Psoas muscle (tissue), 8 donors: ENCODE data around the gene CPLX4. TPM values are rescaled to one million over a fixed set of nuclear protein-coding genes. Genes with fewer than 3 reads are reported as not detected.

Experiments used
- ATAC-seq, 4 donors: fragments of 200-7000 bp; cut with Tn5 transposase; one replicate each; pipeline ENCODE4 v1.9.1; 2020; ENCODE audit warnings: moderate library complexity in 3 of 4, mild to moderate bottlenecking in 2 of 4
- DNase-seq, 2 donors: peaks; one replicate each; pipeline ENCODE4 v3.0.0-alpha.2; 2020
- H3K27ac ChIP-seq: fragments of 200-600 bp; one replicate; pipeline ENCODE4 v1.8.0; 2022
- H3K27me3 ChIP-seq, 3 donors: fragments of 200-600 bp in 1 of 3; one replicate each; pipeline versions ENCODE4 v1.6.1 to v1.8.0; 2013 to 2022; ENCODE audit warnings: low read length in 2 of 3, mild to moderate bottlenecking in 2 of 3, moderate library complexity in 1 of 3; ENCODE audit not compliant: insufficient read depth in 3 of 3
- H3K36me3 ChIP-seq, 2 donors: fragments of 200-600 bp in 1 of 2; one replicate each; pipeline versions ENCODE4 v1.6.1 to v1.8.0; 2013 to 2022; ENCODE audit warnings: low read depth in 1 of 2, mild to moderate bottlenecking in 1 of 2, moderate library complexity in 1 of 2; ENCODE audit not compliant: insufficient read depth in 1 of 2
- H3K4me1 ChIP-seq: fragments of 200-600 bp; one replicate; pipeline ENCODE4 v1.8.0; 2022
- H3K4me3 ChIP-seq: fragments of 200-600 bp; one replicate; pipeline ENCODE4 v1.8.0; 2022; ENCODE audit warnings: mild to moderate bottlenecking
- H3K9me3 ChIP-seq: fragments of 200-600 bp; one replicate; pipeline ENCODE4 v1.8.0; 2022
- WGBS, 3 donors: extraction: QIAGEN DNeasy Blood & Tissue Kit; methylation state at CpG; one replicate each; pipeline versions ENCODE4 v1.1.6 to v1.1.7; 2013; 5-methylcytosine and 5-hydroxymethylcytosine counted together
- intact Hi-C, 2 donors: fragments of 100-400 bp; cut with DNase I; formaldehyde crosslinking; loops; one replicate each; pipeline versions ENCODE4 v1.11.0 to v1.14.2; 2022
- polyA plus RNA-seq, 3 donors: library from polyadenylated mRNA; stranded (reverse); fragments of 200-250 nt; gene quantifications; one replicate each; pipeline ENCODE4 v1.2.3, GENCODE V29; 2013
- total RNA-seq, 4 donors: library from RNA; stranded (reverse); fragmentation: NEBNext Ultra II Directional in 2 of 4; extraction: Animal tissue kit (Norgen Biotek cat#: 25700) in 2 of 4; gene quantifications; one replicate each; pipeline versions ENCODE4 v1.2.1 to v1.2.4, GENCODE V29; 2021 to 2023
- TF ChIP-seq, protein P1 (sequence below): fragments of 200-600 bp; IDR thresholded peaks from one replicate; pipeline ENCODE4 v1.8.0; 2022; ENCODE audit warnings: antibody characterized with exemption
- donor health status: healthy with polysubstance abuse.
- donor health status: DM: no; HTN: no; CAD: no; lungs with moderate emphysema.
- donor health status: Bipolar disorder and iron deficiency.
- donor health status: healthy.
- donor health status: DM: yes; HTN: yes; CAD: no.
- donor health status: DM: no; HTN: no; CAD: no.
- donor health status: DM: no; HTN: no; CAD: no.
- donor health status: DM: yes; HTN: yes; CAD: no.

CPLX4 gene
- total and polyA plus RNA-seq, 7 donors, result not detected

DNA sequence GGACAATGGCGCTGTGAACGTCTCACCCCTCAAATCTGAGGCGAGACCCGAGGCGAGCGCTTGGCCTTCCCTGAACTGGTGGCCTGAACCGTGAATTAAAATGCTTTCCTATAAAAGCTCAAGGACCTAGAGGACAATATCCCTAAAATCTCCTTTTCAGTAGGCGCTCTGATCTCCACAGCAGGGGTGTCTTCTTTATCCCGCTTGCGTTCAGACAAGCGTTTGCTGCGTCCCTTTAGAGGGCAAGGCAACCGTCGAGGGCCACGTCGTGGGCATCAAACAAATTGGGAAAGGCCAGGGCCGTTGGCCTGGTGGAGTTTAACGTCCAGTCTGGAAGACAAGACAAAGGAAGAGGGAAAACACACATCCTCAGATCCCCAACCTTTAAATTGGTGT is 43.9 kb downstream of the CPLX4 start:
- peaks cover 0 to 94% (median 46%) of the 10 kb centered on the region in 3 donors for H3K27me3 ChIP-seq
- no peaks in the 10 kb centered on the region for H3K9me3 ChIP-seq
- peaks cover 5% of the 10 kb centered on the region for H3K4me1 ChIP-seq
- no peak overlapping the region for H3K27ac ChIP-seq
- H3K36me3 ChIP-seq, result no peaks in the 10 kb centered on the region
- TF ChIP-seq, protein P1, sequence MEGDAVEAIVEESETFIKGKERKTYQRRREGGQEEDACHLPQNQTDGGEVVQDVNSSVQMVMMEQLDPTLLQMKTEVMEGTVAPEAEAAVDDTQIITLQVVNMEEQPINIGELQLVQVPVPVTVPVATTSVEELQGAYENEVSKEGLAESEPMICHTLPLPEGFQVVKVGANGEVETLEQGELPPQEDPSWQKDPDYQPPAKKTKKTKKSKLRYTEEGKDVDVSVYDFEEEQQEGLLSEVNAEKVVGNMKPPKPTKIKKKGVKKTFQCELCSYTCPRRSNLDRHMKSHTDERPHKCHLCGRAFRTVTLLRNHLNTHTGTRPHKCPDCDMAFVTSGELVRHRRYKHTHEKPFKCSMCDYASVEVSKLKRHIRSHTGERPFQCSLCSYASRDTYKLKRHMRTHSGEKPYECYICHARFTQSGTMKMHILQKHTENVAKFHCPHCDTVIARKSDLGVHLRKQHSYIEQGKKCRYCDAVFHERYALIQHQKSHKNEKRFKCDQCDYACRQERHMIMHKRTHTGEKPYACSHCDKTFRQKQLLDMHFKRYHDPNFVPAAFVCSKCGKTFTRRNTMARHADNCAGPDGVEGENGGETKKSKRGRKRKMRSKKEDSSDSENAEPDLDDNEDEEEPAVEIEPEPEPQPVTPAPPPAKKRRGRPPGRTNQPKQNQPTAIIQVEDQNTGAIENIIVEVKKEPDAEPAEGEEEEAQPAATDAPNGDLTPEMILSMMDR, result no peak
- DNase-seq, result no peak
- intact Hi-C loops, result no loop called here
- H3K4me3 ChIP-seq, result no peak overlapping the region
- ATAC-seq, result no peak
- 15 to 18% (median 18%) methylated on average over 18 of the region's 18 CpGs for WGBS, 3 donors

DNA sequence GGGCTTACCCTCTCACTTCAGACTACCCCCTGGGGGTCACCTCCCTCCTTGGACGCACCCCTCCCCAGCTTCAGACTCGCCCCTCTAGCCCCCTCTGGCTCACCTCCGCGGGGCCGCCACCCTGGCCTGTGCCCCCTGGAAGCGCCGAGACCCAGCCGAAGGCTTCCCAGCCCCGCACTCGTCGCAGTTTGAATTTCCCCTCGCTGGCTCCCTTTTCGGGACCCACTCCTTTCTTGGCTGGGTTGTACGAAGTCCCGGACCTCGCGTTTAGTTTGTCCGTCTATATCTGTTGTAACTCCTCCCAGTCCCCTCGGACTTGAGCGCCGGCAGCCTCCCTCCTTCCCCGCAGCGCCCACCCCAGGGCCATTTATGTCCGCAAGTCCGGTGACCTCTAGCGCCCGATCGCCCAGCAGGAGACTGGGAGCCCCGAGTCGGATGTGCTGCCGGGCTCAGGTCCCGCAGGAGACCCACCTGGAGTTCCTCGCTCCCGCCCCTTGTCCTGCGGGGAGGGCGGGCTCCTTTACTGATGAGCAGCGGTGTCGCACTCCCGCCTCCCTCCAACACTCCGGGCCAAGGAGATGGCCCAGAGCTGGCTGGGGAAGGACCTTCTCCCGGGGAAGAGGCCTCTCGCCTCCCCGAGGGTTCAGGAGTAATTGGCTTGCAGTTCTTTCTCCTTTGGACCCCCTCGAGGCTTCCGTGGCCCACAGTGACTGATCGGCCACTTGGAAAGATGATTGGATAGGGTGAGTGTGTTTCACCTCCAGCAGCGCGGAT is 44.5 kb downstream of the CPLX4 start:
- peaks cover 0 to 95% (median 48%) of the 10 kb centered on the region in 3 donors for H3K27me3 ChIP-seq
- no peak for DNase-seq
- intact Hi-C loops, result no loop called here
- 2 to 4% (median 4%) methylated on average over 44 to 48 of the region's 48 CpGs for WGBS, 3 donors
- TF ChIP-seq, protein P1, result no peak
- no peaks in the 10 kb centered on the region for H3K36me3 ChIP-seq
- peaks cover 6% of the 10 kb centered on the region for H3K4me1 ChIP-seq
- no peak for ATAC-seq
- H3K9me3 ChIP-seq, result no peaks in the 10 kb centered on the region
- H3K27ac ChIP-seq, result no peak overlapping the region
- H3K4me3 ChIP-seq, result peak overlapping the region; percentile 46

DNA sequence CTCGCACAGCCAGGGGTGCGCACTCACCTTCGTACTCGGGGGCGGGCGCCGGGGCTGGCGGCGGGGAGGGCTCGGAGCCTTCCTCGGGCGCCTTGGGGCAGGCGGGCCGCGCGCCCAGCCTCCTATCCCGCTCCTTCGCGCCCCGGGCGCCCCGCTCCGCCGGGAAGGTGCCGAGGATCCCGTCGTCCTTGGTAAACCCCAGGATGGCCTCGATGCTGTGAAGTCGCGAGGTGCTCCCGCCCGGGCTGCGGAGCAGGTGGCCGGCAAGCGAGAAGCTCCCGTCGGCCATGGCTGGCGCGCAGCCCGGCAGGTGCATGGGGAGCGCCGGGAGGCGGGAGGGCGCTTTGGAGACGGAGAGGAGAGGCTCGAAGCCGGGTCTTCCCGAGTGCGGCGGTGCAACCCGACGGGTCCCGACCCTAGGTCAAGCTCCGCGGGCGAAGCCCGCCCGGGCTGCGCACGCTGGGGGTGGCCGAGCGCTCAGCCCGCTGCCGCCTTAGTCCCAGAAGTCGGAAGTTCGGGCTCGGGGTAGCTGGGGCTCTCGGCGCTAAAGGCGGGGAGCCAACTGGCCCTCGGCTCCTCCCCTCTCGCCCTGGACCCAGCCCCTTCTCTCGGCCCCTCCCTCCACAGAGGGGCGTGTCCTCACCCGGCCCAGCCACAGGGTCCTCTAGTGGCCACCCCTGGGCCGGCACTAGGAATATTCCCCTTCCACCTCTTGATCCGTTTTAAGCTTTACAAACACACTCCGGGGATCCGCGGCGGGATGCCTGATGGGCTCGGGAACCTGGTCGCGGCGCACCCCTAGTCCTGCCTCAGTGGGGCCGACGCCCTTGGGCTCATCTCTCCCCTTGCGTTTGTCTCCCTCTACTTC is 45.3 kb downstream of the CPLX4 start, which contains the start of gene RAX:
RAX (minus strand) TSS at position 564 of the 868 bp plus-strand sequence; CDS start at position 316, 248 bp downstream.
- H3K27ac ChIP-seq, result no peak within 1 kb of the TSS

DNA sequence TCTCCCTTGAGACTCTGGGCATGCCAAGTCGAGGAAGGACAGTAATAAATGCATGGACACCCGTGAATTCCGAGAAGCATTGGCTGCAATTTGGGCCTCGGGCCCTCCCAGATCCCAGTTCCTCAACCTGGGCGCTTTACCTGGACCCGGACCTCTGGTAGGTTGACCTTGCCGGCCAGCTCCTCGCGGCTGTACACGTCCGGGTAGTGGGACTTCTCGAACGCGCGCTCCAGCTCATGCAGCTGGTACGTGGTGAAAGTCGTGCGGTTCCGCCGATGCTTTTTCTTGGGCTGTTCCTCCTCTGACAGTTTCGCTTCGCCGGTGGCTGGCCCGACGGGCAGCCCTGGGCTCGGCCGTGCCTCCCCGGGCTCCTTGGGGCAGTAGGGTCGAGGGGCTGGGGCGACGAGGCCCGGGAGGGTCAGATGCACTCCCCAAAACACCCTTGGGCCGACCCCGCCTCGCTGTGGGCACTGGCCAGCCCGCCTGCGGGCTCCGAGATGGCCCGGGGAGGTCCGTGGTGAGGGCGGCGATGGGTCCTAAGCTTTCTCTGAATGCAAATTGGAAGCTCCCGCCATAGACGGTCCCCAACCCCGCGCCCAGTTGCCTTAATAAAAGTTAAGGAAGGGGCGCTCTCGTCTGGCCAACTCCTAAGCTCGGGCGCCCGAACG is 46.1 kb downstream of the CPLX4 start:
- WGBS, 3 donors, result 1 to 3% (median 2%) methylated on average over 45 to 52 of the region's 52 CpGs
- TF ChIP-seq, protein P1, result no peak
- H3K9me3 ChIP-seq, result no peaks in the 10 kb centered on the region
- H3K36me3 ChIP-seq, result no peaks in the 10 kb centered on the region
- intact Hi-C loops, result no loop called here
- ATAC-seq, result no peak
- peaks cover 0 to 97% (median 61%) of the 10 kb centered on the region in 3 donors for H3K27me3 ChIP-seq
- no peak overlapping the region for H3K27ac ChIP-seq
- peak overlapping the region; percentile 46 for H3K4me3 ChIP-seq
- peaks cover 11% of the 10 kb centered on the region for H3K4me1 ChIP-seq
- no peak for DNase-seq

More for the DNA sequence above, 45.3 kb downstream of the CPLX4 start, which contains the start of gene RAX:
- intact Hi-C loops, result no loop called here
- Histone ChIP-seq H3K4me1 (peaks cover 11% of the 10 kb centered on the region), H3K9me3 (no peaks in the 10 kb centered on the region), H3K27me3 (peaks cover 0 to 95% (median 54%) of the 10 kb centered on the region in 3 donors), H3K36me3 (no peaks in the 10 kb centered on the region), H3K4me3 (peak within 1 kb of the TSS; percentile 46)
- no peak for DNase-seq
- peak in 2 of 4 donors; percentile 44 to 54 for ATAC-seq
- TF ChIP-seq, protein P1, result no peak
- 1 to 3% (median 2%) methylated on average over 62 to 88 of the region's 88 CpGs for WGBS, 3 donors
